CD4-positive, alpha-beta T cell treated with Interleukin-17A for 4 hours (primary cell): ENCODE data around the gene SOAT2.
"Not testable (repeated sequence)": the region's sequence is repeated elsewhere in the genome, so short reads cannot be mapped to it uniquely, and the experiment has no call there.

Source experiments
- DNase-seq: peaks from one replicate; pipeline ENCODE4 v3.0.0-alpha.2; 2020; ENCODE audit warnings: mixed read lengths

Gene SOAT2

DNA sequence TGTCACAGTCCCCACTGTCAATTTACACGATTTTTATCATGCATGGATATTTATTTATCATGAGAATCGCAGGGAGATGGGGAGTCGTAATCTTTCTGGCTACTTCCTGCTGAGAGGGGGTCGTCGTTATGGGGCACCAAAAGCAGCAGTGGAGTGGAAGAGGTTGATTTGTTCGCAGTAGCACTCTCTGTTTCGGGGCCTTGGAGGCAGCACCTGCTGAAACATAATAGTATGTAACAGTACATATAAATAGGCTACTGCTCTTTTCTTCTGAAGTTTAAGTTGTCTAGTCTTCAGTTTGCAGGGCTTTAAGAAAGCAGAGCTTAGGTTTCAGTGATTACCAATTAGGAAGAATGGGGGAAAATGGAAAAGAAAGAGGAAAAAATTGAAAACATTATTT lies 3.8 kb downstream of the SOAT2 start:
- no peak for DNase-seq

DNA sequence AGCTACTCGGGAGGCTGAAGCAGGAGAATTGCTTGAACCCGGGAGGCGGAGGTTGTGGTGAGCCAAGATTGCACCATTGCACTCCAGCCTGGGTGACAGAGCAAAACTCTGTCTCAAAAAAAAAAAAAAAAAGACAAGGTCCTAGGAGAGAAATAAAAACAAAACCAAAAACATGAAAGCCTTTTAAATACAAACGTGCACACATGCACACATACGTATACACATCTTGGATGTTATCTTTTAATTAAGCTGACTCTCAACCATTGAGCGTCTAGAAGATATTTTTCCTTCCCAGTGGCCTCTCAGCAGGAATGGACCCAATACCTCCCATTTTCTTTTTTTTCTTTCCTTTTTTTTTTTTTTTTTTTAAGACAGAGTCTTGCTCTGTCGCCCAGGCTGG lies 9.1 kb downstream of the SOAT2 start:
- not testable (repeated sequence) for DNase-seq

DNA sequence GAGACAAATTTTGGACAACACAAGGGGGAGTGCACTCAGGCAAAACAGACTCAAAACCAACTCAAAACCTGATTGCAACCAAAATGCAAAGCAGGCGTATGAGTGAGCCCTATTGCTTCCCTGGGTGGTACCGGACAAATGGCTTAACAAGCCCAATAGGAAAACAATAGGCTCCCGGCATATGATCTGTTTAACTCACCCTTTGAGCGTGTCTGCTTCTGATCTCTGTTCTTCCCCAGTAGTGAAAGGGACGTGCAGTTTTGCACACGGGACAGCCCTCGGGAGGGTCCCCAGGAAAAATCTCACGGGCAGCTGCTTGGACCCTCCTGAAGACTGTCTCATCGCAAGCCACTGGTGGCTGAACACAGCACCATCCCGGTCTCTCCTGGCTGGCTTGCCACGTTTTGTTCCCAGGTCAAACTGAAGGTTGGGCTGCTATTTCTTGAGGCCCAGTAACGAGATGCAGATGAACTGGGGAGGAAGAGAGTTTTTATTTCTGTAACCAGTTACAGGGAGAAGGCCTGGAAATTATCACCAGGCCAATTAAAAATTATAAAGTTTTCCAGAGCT lies 9.9 kb downstream of the SOAT2 start:
- DNase-seq = no peak

DNA sequence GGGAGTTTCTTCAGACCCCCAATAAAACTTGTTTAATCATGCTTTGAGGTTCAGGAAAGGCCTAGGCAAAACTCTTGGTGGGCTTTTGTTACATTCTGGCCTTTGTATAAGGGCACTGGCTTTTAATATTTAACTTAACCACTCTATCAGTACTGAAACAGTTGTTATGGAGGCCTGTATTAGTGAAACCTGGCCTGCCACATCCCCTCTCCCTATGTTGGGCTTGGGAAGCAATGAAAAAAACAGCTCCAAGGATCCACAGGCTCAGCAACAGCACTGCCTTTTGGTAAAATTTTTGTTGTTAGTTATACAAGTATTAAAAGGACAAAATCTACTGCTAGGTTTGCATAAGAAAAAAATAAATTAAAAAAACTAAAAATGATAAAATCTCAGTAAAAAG lies 10.7 kb downstream of the SOAT2 start:
- no peak for DNase-seq

DNA sequence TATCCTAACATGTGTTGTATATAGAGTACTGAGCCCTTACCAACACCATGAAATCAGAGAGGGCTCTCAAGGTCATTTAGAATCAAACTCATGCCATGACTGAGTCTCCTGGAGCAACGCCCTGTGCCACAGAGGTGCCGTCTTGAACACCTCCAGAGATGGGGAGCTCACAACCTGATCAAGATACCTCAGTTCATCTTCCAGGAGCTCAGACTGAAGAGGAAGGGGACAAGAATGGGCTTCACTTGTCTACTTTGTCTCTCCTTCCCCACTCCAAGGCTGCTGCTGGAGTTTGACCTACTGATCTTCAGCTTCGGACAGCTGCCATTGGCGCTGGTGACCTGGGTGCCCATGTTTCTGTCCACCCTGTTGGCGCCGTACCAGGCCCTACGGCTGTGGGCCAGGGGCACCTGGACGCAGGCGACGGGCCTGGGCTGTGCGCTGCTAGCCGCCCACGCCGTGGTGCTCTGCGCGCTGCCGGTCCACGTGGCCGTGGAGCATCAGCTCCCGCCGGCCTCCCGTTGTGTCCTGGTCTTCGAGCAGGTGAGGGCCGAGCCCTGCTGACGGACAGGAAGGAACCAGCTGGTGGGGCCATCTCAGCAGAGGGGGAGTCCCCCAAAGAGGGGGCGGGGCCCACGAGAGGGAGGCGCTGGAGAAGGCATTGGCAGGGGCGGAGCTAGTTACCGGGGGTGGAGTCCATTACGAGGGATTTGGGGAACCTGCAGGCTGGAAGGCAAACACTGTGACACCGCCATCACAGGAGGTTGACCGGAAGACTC lies 12.0 kb downstream of the SOAT2 start:
- no peak for DNase-seq

DNA sequence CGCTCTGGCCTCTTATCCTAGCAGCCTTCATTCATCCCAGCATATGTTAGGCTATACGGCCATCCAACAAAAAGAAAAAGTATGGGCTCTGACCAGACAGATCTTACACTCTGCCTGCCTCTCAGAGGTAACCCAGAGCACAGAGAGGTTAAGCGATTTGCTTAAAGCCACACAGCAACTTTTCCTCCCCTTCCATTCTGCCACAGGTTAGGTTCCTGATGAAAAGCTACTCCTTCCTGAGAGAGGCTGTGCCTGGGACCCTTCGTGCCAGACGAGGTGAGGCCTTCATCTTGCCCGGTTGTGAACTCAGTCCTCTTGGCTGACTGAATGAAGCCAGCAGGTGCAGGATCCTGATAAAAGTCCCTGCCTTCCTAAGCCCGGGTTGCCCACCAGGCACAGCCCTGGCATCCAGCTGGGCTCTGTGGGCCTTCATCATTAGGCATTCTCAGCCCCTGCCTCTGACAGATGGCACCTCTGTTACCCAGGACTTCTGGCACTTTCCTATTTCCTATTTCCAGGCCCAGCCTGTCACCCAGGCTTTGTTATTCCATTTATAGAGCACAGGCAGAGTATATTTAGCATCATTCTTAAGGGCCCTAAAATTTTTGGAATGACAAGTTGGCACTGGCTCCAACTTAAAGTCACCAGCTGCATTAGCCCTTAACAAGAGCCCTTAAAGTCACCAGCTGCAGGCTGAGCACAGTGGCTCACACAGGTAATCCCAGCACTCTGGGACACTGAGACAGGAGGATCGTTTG lies 12.8 kb downstream of the SOAT2 start:
- no peak for DNase-seq

DNA sequence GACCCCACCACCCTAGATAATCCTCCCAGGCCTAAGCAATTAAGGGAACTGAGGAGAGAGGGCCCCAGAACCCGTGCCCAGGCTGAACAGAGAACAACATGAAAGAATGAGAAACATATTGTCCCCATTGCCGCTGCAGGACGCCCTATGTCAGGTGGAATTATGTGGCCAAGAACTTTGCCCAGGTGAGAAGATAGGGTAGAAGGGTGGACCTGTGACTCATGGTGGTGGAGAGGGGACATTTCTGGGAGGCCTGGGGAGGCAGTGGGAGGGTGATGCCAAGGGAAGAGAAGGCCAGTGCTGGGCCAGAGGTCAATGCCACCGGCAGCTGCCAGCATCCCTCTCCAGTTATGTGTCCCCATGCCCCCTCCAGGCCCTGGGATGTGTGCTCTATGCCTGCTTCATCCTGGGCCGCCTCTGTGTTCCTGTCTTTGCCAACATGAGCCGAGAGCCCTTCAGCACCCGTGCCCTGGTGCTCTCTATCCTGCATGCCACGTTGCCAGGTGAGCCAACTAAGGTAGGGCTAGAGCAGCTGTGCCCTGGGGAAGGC lies 15.5 kb downstream of the SOAT2 start:
- no peak for DNase-seq

DNA sequence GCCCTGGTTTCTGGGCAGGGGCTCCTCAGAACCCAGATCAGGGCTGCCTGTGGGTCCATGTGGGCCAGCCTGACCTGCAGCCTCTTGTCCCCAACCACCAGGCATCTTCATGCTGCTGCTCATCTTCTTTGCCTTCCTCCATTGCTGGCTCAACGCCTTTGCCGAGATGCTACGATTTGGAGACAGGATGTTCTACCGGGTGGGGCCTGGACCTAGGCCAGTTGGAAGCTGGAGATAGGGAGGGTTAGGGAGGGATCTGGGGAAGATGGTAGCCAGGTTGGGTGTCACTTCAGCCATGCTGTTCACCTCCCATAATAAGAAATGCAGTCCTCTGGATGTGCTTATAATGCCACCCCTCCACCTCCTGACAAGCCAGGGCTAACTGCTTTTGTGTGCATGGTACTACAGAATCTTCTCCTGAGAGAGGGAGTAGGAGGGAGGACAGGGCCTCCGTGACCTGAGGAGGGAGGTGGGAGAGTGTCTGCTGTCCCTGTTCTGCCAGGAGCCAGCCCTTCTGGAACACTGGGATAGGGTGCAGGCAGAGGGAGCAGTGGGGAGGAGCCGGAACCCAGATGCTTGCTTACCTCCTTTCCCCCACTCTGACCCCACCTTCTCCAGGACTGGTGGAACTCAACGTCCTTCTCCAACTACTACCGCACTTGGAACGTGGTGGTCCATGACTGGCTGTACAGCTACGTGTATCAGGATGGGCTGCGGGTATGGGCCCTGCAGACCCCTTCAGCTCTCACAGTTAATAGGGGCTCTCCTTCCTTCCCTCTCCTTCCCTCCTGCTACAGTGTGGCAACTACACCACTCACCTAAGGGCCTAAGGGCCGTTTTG lies 17.6 kb downstream of the SOAT2 start:
- no peak for DNase-seq

DNA sequence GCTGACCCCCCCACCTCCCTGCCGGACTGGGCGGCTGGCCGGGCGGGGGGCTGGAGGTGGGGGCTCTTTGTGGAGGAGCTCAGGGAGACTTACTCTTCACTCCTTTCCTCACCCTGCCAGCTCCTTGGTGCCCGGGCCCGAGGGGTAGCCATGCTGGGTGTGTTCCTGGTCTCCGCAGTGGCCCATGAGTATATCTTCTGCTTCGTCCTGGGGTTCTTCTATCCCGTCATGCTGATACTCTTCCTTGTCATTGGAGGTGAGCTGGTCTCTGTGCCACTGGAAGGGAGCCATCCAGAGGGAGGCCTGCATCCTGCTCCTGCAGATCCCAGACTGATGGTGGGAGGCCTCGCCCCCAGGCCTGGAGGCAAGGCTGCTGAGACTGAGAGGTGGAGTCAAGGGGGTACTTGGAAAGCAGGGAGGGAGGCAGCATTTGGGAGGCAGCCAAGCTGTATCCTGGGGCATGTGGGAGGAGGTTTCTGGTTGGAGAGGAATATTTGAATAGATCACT lies 19.7 kb downstream of the SOAT2 start:
- no peak for DNase-seq

DNA sequence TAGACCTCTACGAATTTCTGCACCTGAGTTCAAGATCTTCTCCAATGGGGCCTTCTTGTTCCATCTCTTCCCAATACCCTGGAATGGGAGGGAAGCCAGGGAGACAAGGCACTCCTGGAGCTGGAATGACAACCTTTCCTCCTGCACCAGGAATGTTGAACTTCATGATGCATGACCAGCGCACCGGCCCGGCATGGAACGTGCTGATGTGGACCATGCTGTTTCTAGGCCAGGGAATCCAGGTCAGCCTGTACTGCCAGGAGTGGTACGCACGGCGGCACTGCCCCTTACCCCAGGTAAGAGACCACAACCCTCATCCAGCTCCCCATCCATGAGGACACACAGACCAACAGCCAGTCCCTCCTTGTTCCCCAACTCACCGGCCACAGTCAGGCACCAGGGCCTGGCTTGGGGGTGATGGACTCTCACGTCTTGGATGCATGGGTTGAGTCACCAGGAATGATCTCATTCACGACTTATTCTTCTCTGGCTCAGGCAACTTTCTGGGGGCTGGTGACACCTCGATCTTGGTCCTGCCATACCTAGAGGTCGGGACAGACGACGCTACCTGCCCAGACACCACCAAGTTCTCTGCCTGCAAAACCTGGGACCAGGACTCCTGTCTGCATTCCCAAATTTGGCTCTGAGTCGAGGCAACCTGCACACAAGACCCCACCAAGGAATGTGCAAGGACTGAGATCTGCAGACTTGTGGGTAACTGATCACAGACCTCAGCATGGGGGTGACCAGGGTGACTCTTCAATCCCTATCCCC lies 20.5 kb downstream of the SOAT2 start:
- DNase-seq = no peak

DNA sequence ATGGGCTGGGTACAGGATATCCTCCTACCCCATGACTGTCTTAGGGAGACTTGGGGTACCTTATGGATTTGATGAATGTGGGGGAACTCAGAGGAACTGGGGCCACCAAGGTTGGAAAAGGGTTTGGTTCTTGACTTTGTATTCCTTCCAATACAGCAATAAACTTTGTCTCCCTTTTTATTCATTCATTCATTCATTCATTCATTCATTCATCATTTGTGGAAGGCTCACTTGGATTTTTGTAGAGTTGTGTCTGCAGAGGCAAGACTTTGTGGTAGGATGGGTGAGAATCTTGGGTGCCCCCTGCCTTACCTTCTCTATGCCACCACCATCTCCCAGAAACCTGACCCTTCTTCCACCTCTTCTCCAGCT lies 21.1 kb downstream of the SOAT2 start:
- no peak for DNase-seq

DNA sequence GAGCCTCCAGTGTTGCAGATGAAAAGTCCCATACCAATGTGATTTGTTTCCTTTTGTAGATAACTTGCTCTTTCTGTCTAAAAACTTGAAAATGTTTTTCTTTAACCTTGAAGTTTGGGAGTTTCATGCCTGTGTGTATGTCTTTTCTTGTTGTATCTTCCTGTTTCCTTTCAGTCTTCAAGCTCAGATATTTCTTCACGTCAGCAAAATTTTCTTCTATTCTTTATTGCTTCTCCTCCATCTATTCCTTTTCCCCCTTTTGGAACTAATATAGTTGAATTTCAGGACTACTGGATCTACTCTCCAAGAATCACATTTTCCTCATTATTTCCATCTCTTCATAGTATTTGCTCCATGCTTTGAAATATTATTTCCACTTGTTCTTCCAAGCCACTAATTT lies 23.9 kb downstream of the SOAT2 start:
- DNase-seq = no peak

DNA sequence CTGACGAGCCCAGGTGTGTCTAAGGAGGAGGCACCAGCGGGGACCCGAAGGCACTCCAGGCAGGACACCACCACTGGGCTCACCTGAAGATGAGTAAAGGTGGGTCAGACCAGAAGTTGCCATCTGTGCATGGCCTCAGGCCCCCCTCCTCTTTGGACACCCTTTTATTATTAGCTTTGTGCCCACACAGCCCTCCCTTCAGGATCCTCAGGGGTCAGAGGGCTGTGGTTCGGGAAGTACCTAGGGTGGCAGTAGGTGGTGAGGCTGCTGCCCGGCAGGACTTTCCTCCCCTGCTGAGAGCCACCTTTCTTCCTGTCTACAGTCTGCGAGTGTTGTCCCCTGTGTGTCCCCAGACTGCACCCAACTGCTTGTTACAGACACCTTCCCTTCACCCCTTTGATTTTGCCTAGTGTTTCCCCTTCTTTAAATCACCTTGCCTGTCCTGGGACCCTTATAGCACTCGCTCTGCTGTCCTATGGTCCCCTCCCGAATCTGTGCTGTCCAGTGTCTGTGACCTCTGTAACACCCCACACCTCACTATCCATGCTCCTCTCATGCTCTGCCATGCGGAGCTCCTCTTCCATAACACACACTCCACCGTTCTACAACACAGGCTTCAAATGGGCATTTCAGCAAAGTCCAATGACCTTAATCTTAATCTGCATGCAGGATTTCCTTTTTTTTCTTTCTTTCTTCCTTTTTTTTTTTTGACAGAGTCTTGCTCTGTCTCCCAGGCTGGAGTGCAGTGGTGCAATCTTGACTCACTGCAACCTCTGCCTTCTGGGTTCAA lies 25.7 kb downstream of the SOAT2 start:
- no peak for DNase-seq

DNA sequence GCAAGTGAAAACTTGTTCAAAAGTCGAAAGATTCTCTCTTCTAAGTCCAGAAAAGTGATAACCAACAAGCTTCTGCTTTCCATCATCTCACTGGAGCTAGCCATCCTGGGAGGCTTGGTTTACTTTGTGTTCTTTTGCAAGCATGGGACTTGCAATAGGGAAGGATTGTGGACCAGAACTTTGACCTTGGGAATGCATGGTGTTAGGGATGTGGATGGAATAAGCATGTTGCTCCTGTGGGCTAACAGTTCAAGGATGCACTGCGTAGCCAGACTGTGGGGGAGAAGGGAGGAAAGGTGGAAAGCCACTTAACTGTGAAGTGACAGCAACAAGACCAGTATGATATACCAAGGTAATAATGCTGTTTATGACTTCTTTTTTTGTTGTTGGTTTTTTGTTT lies 28.6 kb downstream of the SOAT2 start:
- no peak for DNase-seq

DNA sequence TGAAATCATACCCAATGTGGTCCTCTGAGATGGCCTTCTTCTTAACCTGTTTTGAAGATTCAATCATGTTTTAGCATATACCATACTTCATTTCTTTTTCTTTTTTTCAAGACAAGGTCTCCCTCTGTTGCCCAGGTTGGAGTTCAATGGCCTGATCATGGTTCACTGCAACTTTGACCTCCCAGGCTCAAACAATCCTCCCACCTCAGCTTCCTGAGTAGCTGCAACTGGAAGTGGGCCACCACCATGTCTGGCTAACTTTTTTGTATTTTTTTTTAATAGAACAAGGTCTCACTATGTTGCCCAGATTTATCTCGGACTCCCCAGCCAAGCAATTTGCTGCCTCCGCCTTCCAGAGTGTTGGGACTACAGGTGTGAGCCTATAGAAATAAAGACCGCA lies 30.4 kb downstream of the SOAT2 start:
- DNase-seq = no peak

DNA sequence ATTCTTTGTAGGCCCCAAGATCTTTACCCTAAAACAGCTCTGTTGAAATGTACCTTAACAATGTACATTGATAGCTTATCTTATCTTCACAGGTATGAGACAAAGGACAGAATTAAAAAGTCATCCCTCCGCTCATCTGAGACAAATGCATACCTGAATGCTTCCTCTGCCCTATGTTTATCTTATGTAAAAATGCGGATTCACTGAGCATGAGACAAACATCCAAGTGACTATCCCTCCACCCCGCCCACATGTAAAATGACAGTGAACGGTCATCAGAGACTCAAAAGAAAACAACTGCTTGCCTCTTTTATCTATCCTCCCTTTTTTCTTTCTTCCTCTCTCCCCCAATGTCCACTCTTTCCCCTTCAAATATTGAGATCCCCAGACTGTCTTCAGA lies 40.1 kb downstream of the SOAT2 start:
- DNase-seq = no peak

DNA sequence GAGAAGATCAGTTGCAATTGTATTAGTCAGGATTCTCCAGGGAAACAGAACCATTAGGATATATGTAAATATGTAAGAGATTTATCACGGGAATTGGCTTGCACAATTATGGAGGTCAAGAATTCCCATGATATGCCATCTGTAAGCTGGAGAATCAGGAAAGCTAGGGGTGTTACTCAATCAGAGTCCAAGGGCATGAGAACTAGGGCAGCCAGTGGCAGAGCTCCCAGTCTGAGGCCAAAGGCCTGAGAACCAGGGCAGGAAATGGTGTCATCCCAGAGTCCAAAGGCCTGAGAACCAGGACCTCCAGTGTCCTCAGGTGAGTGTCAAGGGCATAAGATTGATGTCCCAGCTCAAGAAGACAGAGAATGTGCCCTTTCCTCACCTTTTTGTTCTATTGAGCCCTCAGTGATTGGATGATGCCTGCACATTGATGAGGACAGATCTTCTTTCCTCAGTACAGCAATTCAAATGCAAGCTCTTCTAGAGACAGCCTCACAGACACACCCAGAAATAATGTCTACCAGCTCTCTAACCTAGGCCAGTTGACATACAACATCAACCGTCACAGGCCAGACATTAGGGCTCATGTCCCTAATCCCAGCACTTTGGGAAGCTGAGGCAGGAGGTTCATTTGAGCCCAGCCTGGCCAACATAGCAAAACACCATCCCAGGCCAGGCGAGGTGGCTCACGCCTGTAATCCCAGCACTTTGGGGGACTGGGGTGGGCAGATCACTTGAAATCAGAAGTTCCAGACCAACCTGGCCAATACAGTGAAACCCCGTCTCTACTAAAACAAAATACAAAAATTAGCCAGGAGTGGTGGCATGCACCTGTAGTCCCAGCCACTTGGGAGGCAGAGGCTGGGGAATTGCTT lies 42.3 kb downstream of the SOAT2 start:
- no peak for DNase-seq

DNA sequence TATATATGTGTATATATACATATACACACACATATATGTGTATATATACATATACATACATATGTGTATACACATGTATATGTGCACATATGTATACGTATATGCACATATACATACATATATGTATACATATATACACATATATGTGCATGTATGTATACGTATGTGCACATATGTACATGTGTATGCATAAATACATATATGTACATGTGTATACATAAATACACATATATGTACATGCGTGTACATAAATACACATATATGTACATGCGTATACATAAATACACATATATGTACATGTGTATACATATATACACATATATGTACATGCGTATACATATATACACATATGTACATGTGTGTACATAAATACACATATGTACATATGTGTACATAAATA lies 43.9 kb downstream of the SOAT2 start:
- DNase-seq = no peak

DNA sequence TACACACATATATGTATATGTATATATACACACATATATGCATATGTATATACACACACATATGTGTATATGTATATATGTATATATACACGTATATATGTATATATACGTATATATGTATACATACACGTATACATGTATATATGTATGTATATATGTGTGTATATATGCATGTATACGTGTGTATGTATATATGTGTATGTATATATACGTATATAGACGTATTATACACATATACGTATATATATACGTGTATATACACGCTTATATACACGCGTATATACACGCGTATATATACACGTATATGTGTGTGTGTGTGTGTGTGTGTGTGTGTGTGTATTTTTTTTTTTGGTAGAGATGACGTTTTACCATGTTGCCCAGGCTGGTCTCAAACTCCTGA lies 44.4 kb downstream of the SOAT2 start:
- DNase-seq = no peak

DNA sequence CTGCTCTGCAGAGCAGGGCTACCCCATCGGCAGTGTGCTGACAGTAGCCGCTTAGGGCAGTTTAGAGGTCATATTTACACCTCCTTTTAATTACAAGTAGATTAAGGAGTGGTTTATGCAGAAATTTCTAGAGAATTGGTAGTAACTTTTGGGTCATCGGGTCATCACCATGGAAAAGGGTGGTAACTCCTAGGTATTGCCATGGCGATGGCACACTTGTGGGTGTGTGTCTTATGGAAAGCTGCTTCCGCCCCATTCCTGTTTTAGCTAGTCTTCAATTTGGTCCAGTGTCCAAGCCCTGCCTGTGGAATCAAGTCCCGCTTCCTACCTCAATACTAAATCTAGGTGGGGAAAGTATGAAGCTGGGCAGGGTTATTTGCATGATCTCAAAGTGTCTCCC lies 47.8 kb downstream of the SOAT2 start:
- DNase-seq = no peak
